H1 (cell line): ENCODE data around the gene CD248. TPM values are rescaled to one million over a fixed set of nuclear protein-coding genes. Genes with fewer than 3 reads are reported as not detected.

Source experiments
- CTCF ChIA-PET: fragments of 300-600 bp; sonication (Branson Sonifier 250); formaldehyde crosslinking; loops from one replicate; lab custom pipeline; 2021; ENCODE audit not compliant: partially characterized antibody; lab: Charles Lee
- POLR2A ChIA-PET: fragments of 300-600 bp; sonication (Branson Sonifier 250); formaldehyde crosslinking; loops from one replicate; lab custom pipeline; 2021; ENCODE audit warnings: inconsistent platforms; ENCODE audit not compliant: partially characterized antibody; lab: Charles Lee
- DNase-seq, 2 experiments: peaks; one replicate each; pipeline versions ENCODE4 v3.0.0 to v3.0.0-alpha.2; 2010 to 2022; ENCODE audit warnings: low spot score in 2 of 2, low read depth in 1 of 2, mixed read lengths in 1 of 2
- FAIRE-seq: peaks from 2 replicates; lab custom pipeline; 2011; peaks lifted over from hg19 to GRCh38; lab: Jason Lieb, UNC
- H2AFZ ChIP-seq: 2 replicates; pipeline ENCODE4 v1.8.1; 2012; ENCODE audit warnings: low read length, inconsistent platforms
- H2AK5ac ChIP-seq: 2 replicates; pipeline ENCODE4 v1.6.1; 2013; ENCODE audit warnings: low read depth, low read length
- H2BK120ac ChIP-seq: replicated peaks from 2 replicates; pipeline ENCODE3; 2013; ENCODE audit warnings: low read depth, low read length, inconsistent platforms
- H2BK12ac ChIP-seq: 2 replicates; pipeline ENCODE4 v1.6.1; 2013; ENCODE audit warnings: low read depth, low read length
- H2BK15ac ChIP-seq: 2 replicates; pipeline ENCODE4 v1.6.1; 2013; ENCODE audit warnings: low read length
- H2BK20ac ChIP-seq: 2 replicates; pipeline ENCODE4 v1.6.1; 2013; ENCODE audit warnings: low read length
- H2BK5ac ChIP-seq: 2 replicates; pipeline ENCODE4 v1.6.1; 2013; ENCODE audit warnings: low read depth, low read length
- H3K14ac ChIP-seq: 2 replicates; pipeline ENCODE4 v1.6.1; 2013; ENCODE audit warnings: inconsistent platforms; ENCODE audit not compliant: insufficient read length
- H3K18ac ChIP-seq: 2 replicates; pipeline ENCODE4 v1.6.1; 2013; ENCODE audit warnings: low read length; ENCODE audit errors: extremely low read depth
- H3K23ac ChIP-seq: 2 replicates; pipeline ENCODE4 v1.6.1; 2013; ENCODE audit warnings: inconsistent platforms; ENCODE audit not compliant: insufficient read length
- H3K23me2 ChIP-seq: 2 replicates; pipeline ENCODE4 v1.6.1; 2013; ENCODE audit warnings: low read depth, low read length
- H3K27ac ChIP-seq: 2 replicates; pipeline ENCODE4 v1.6.1; 2011; ENCODE audit warnings: low read depth, low read length, inconsistent platforms
- H3K27me3 ChIP-seq, 4 experiments: replicated peaks in 1 of 4; 1 replicate in 1 of 4; 2 replicates in 3 of 4; pipeline versions ENCODE4 v1.6.1 to v1.8.1; 2011 to 2013; ENCODE audit warnings: low read length in 3 of 4, mild to moderate bottlenecking in 3 of 4, inconsistent platforms in 2 of 4, mixed read lengths in 2 of 4, moderate library complexity in 1 of 4; ENCODE audit not compliant: control insufficient read depth in 3 of 4, insufficient read depth in 3 of 4; ENCODE audit errors: extremely low read depth in 1 of 4
- H3K36me3 ChIP-seq, 4 experiments: 2 replicates each; pipeline versions ENCODE4 v1.6.1 to v1.8.1; 2011 to 2013; ENCODE audit warnings: mild to moderate bottlenecking in 4 of 4, low read length in 3 of 4, moderate library complexity in 2 of 4, control low read depth in 1 of 4, inconsistent platforms in 1 of 4; ENCODE audit not compliant: insufficient read depth in 4 of 4, control insufficient read depth in 2 of 4
- H3K4ac ChIP-seq: replicated peaks from 2 replicates; pipeline ENCODE3; 2013; ENCODE audit warnings: low read length, low read depth, mixed read lengths, inconsistent platforms; ENCODE audit not compliant: insufficient read length
- H3K4me1 ChIP-seq, 4 experiments: replicated peaks in 1 of 4; 1 replicate in 1 of 4; 2 replicates in 3 of 4; pipeline versions ENCODE4 v1.6.1 to v1.8.1; 2011 to 2013; ENCODE audit warnings: low read length in 3 of 4, inconsistent platforms in 2 of 4, mixed read lengths in 1 of 4; ENCODE audit not compliant: insufficient read depth in 4 of 4, control insufficient read depth in 3 of 4
- H3K4me2 ChIP-seq, 2 experiments: 2 replicates each; pipeline versions ENCODE4 v1.6.1 to v1.8.1; 2011 to 2013; ENCODE audit warnings: low read depth in 2 of 2, low read length in 2 of 2, control low read depth in 1 of 2, inconsistent platforms in 1 of 2, mild to moderate bottlenecking in 1 of 2; ENCODE audit not compliant: insufficient read depth in 1 of 2
- H3K4me3 ChIP-seq, 4 experiments: fragments of 200-600, 300-600 bp in 1 of 4; sonication (generic), shearing (Covaris generic), sonication (Bioruptor Twin) in 1 of 4; 2 replicates each; pipeline versions ENCODE4 v1.5.1 to v1.8.1; 2011 to 2016; ENCODE audit warnings: low read length in 4 of 4, low read depth in 3 of 4, control low read depth in 2 of 4, inconsistent platforms in 2 of 4, mild to moderate bottlenecking in 2 of 4, mixed read lengths in 1 of 4, moderate library complexity in 1 of 4; ENCODE audit not compliant: insufficient read depth in 2 of 4; ENCODE audit errors: extremely low read depth in 1 of 4
- H3K56ac ChIP-seq: replicated peaks from 2 replicates; pipeline ENCODE3; 2013; ENCODE audit warnings: low read depth, mild to moderate bottlenecking, mixed read lengths, low read length, inconsistent platforms; ENCODE audit not compliant: insufficient read length
- H3K79me1 ChIP-seq: 2 replicates; pipeline ENCODE4 v1.6.1; 2013; ENCODE audit warnings: low read depth, low read length, control low read depth
- H3K79me2 ChIP-seq, 2 experiments: 2 replicates each; pipeline versions ENCODE4 v1.6.1 to v1.8.1; 2012 to 2013; ENCODE audit warnings: low read length in 2 of 2, mild to moderate bottlenecking in 2 of 2, inconsistent platforms in 1 of 2; ENCODE audit not compliant: insufficient read depth in 2 of 2, control insufficient read depth in 1 of 2
- H3K9ac ChIP-seq, 4 experiments: replicated peaks in 1 of 4; 1 replicate in 1 of 4; 2 replicates in 3 of 4; pipeline versions ENCODE4 v1.6.1 to v1.8.1; 2011 to 2013; ENCODE audit warnings: low read depth in 3 of 4, low read length in 3 of 4, control low read depth in 2 of 4, mild to moderate bottlenecking in 2 of 4, moderate library complexity in 2 of 4, inconsistent platforms in 1 of 4; ENCODE audit errors: extremely low read depth in 1 of 4
- H3K9me3 ChIP-seq, 2 experiments: 2 replicates each; pipeline versions ENCODE4 v1.6.1 to v1.8.1; 2012 to 2013; ENCODE audit warnings: mild to moderate bottlenecking in 2 of 2, moderate library complexity in 2 of 2, control low read depth in 1 of 2, inconsistent platforms in 1 of 2, low read depth in 1 of 2, low read length in 1 of 2, mixed read lengths in 1 of 2; ENCODE audit not compliant: insufficient read depth in 2 of 2
- H4K20me1 ChIP-seq, 2 experiments: replicated peaks in 1 of 2; 2 replicates each; pipeline versions ENCODE3 to v1.8.1; 2011 to 2013; ENCODE audit warnings: inconsistent platforms in 2 of 2, low read length in 2 of 2, mild to moderate bottlenecking in 1 of 2; ENCODE audit not compliant: insufficient read depth in 2 of 2, control insufficient read depth in 1 of 2
- H4K5ac ChIP-seq: 2 replicates; pipeline ENCODE4 v1.6.1; 2013; ENCODE audit warnings: low read length, low read depth, mixed read lengths, inconsistent platforms; ENCODE audit not compliant: insufficient read length
- H4K8ac ChIP-seq: 2 replicates; pipeline ENCODE4 v1.8.0; 2013; ENCODE audit warnings: mild to moderate bottlenecking, moderate library complexity, low read length, inconsistent platforms; ENCODE audit not compliant: insufficient read depth; ENCODE audit errors: extremely low read depth
- H4K91ac ChIP-seq: replicated peaks from 2 replicates; pipeline ENCODE3; 2013; ENCODE audit warnings: low read length, mixed read lengths, inconsistent platforms; ENCODE audit not compliant: insufficient read length
- CHD1 ChIP-seq: IDR thresholded peaks from 2 replicates; pipeline ENCODE4 v1.6.1; 2012; ENCODE audit warnings: low read depth, low read length, improper control_type of control experiment
- CHD2 ChIP-seq: IDR thresholded peaks from 2 replicates; pipeline ENCODE4 v1.6.1; 2012; ENCODE audit warnings: low read length, improper control_type of control experiment
- GTF2F1 ChIP-seq: IDR thresholded peaks from 2 replicates; pipeline ENCODE4 v1.6.1; 2012; ENCODE audit warnings: low read depth, low read length, improper control_type of control experiment, borderline replicate concordance
- MAX ChIP-seq: IDR thresholded peaks from 2 replicates; pipeline ENCODE4 v1.6.1; 2012; ENCODE audit warnings: inconsistent platforms
- NANOG ChIP-seq: IDR thresholded peaks from 2 replicates; pipeline ENCODE4 v1.6.1; 2011; ENCODE audit warnings: low read length, low read depth, mild to moderate bottlenecking, inconsistent platforms; ENCODE audit not compliant: insufficient read depth, poor library complexity, severe bottlenecking
- POU5F1 ChIP-seq: IDR thresholded peaks from 2 replicates; pipeline ENCODE4 v1.6.1; 2011; ENCODE audit warnings: low read depth, mild to moderate bottlenecking, low read length, moderate library complexity
- SIN3A ChIP-seq, 2 experiments: IDR thresholded peaks in 1 of 2; conservative IDR thresholded peaks in 1 of 2; 2 replicates each; pipeline ENCODE4 v1.6.1; 2011 to 2012; ENCODE audit warnings: low read length in 2 of 2, improper control_type of control experiment in 1 of 2, low read depth in 1 of 2, mild to moderate bottlenecking in 1 of 2
- SIX5 ChIP-seq: IDR thresholded peaks from 2 replicates; pipeline ENCODE4 v1.6.1; 2011; ENCODE audit warnings: mild to moderate bottlenecking, low read depth, low read length
- SRF ChIP-seq: IDR thresholded peaks from 2 replicates; pipeline ENCODE4 v1.6.1; 2011; ENCODE audit warnings: mild to moderate bottlenecking, low read depth, low read length, moderate library complexity
- TAF1 ChIP-seq: IDR thresholded peaks from 2 replicates; pipeline ENCODE4 v1.6.1; 2011; ENCODE audit warnings: mild to moderate bottlenecking, low read depth, low read length
- WGBS, 2 experiments: shearing (Covaris generic) in 1 of 2; methylation state at CpG; one replicate each; pipeline versions ENCODE4 v1.1.6 to v1.1.7; 2013 to 2015; ENCODE audit warnings: low lambda C conversion rate in 2 of 2, mixed read lengths in 2 of 2, inconsistent platforms in 1 of 2, low coverage in 1 of 2, missing lambda C conversion rate in 1 of 2; ENCODE audit not compliant: insufficient replicate concordance in 2 of 2, insufficient coverage in 1 of 2, insufficient read length in 1 of 2; ENCODE audit errors: extremely low coverage in 1 of 2, missing lambda C conversion rate in 1 of 2; 5-methylcytosine and 5-hydroxymethylcytosine counted together
- polyA plus RNA-seq, 7 experiments: library from polyadenylated mRNA; depleted of rRNA in 3 of 7; stranded (reverse) in 5 of 7; unstranded in 2 of 7; fragments of >200 nt in 5 of 7; fragments of 200-250 nt in 2 of 7; gene quantifications; 1 replicate in 5 of 7; 2 replicates in 1 of 7; 4 replicates in 1 of 7; pipeline versions ENCODE4 v1.2.1 to v1.2.3, GENCODE V29; 2011 to 2013; ENCODE audit warnings: missing spikeins in 2 of 7, mixed read lengths in 2 of 7
- total RNA-seq: library from RNA; stranded (reverse); fragmentation: NEBNext Ultra II Directional; extraction: Animal tissue kit (Norgen Biotek cat#: 25700); gene quantifications from 2 replicates; pipeline ENCODE4 v1.2.1, GENCODE V29; 2021

CD248 gene
- total and polyA plus RNA-seq, 2 of the 8 experiments (the other 6 are each of a cell fraction or from before 2014, with no cell fraction given) = 2.7 to 3.9 TPM

GRCh38 chr11:66277471-66278362, 39.1 kb downstream of the CD248 start, which contains the start of gene CNIH2:
Gene CNIH2 (plus strand): TSS chr11:66278175. CDS start chr11:66278457, 282 bp downstream.
- Histone ChIP-seq H3K4me3 (peak within 1 kb of the TSS; percentile 27 to 68 (median 40)), H3K9ac (peak within 1 kb of the TSS in 2 of 4 experiments; percentile 40 to 45; a peak in 3 of 7 replicates), H3K27me3 (peaks cover 0 to 4% (median under 1%) of the 10 kb centered on the region in 4 experiments; a peak in 2 of 7 replicates), H2BK120ac (no peak within 1 kb of the TSS), H2BK5ac (no peak within 1 kb of the TSS), H3K56ac (no peak within 1 kb of the TSS), H3K4me2 (peak within 1 kb of the TSS; percentile 73 to 77), H4K8ac (no peak within 1 kb of the TSS), H3K9me3 (no peaks in the 10 kb centered on the region), H4K91ac (no peak within 1 kb of the TSS), H3K4ac (no peak within 1 kb of the TSS), H2AFZ (no peak within 1 kb of the TSS), H3K4me1 (peaks cover 0 to 14% (median 9%) of the 10 kb centered on the region in 4 experiments; a peak in 5 of 7 replicates), H3K36me3 (peaks cover 2 to 24% (median 10%) of the 10 kb centered on the region in 4 experiments), H2BK15ac (no peak within 1 kb of the TSS), H2BK20ac (no peak within 1 kb of the TSS), H3K14ac (no peak within 1 kb of the TSS), H4K5ac (no peak within 1 kb of the TSS), H3K18ac (peak within 1 kb of the TSS; percentile 32; the same call in 1 of the 2 replicates), H3K23me2 (peaks cover 4% of the 10 kb centered on the region; the same call in 1 of the 2 replicates), H3K27ac (no peak within 1 kb of the TSS), H3K23ac (no peak within 1 kb of the TSS), H4K20me1 (peaks cover 4 to 20% of the 10 kb centered on the region in 2 experiments), H2BK12ac (no peak within 1 kb of the TSS), H3K79me2 (no peaks in the 10 kb centered on the region), H2AK5ac (no peak within 1 kb of the TSS), H3K79me1 (no peaks in the 10 kb centered on the region)
- WGBS, 2 experiments = 8% methylated on average over 14 of the region's 84 CpGs; no CpG with 5 or more reads in 1 of the 2 experiments
- peak in 1 of 2 experiments; percentile 78 for DNase-seq
- ChIA-PET CTCF (interaction anchor here (0.5 to 1.4 kb wide), 8 partner anchors 9 to 497 kb away, joined by 3 to 6 read pairs (median 4); partner anchors contain the start of genes AP5B1, CD248, RAB1B and YIF1A), POLR2A (interaction anchor here (0.9 to 7.9 kb wide), 10 partner anchors 8 to 230 kb away, joined by 3 to 125 read pairs (median 4); partner anchors contain the start of genes RAB1B and YIF1A)
- no peak for FAIRE-seq
- TF ChIP-seq POU5F1 (no peak), SIX5 (no peak), GTF2F1 (no peak), MAX (no peak), NANOG (no peak), CHD2 (no peak), SRF (no peak), TAF1 (no peak), SIN3A (conservative IDR thresholded peaks at IDR 0.05 in 1 of 2, IDR thresholded peaks at IDR 0.05 in 1 of 2; ENCODE audit: low read depth in 1 of 2, low read length in 2 of 2) (peak in 1 of 2 experiments; percentile 65; a peak in 1 of 4 replicates), CHD1 (no peak)
